Fibroblast of villous mesenchyme (primary cell): ENCODE measurements around the gene HTR6. TPM values are rescaled to one million over a fixed set of nuclear protein-coding genes. Genes with fewer than 3 reads are reported as not detected.

ENCODE experiments used
- DNase-seq: peaks from one replicate; pipeline ENCODE4 v3.0.0-alpha.2; 2010; ENCODE audit warnings: low read depth
- H3K4me3 ChIP-seq: 2 replicates; pipeline ENCODE4 v1.5.1; 2011; ENCODE audit warnings: low read depth, mild to moderate bottlenecking, low read length
- CTCF ChIP-seq: IDR thresholded peaks from 2 replicates; pipeline ENCODE4 v1.5.1; 2012; ENCODE audit warnings: low read depth, mild to moderate bottlenecking, low read length; ENCODE audit not compliant: insufficient read depth
- total RNA-seq: library from RNA; depleted of rRNA; stranded (reverse); fragments of >200 nt; gene quantifications from 2 replicates; pipeline ENCODE4 v1.2.3, GENCODE V29; 2012

HTR6 gene
- total RNA-seq, 1 donor: not detected

GRCh38 chr1:19644681-19645410 is 19.8 kb upstream of the HTR6 start:
- DNase-seq: peak; percentile 26
- H3K4me3 ChIP-seq: peak overlapping the region; percentile 86
- TF ChIP-seq CTCF: no peak

- DNase-seq: no peak
- peak overlapping the region; percentile 86 for H3K4me3 ChIP-seq
- TF ChIP-seq CTCF: no peak
Observed at GRCh38 chr1:19645411-19646251, 19.0 kb upstream of the HTR6 start.

- no peak for DNase-seq
- H3K4me3 ChIP-seq: peak overlapping the region; percentile 86
- TF ChIP-seq CTCF: no peak
Observed at GRCh38 chr1:19646377-19647319, 18.0 kb upstream of the HTR6 start.

GRCh38 chr1:19647643-19648042 is 17.0 kb upstream of the HTR6 start:
- DNase-seq: no peak
- TF ChIP-seq CTCF: no peak
- H3K4me3 ChIP-seq: no peak overlapping the region

- H3K4me3 ChIP-seq: no peak overlapping the region
- no peak for DNase-seq
Observed at GRCh38 chr1:19648239-19648638, 16.4 kb upstream of the HTR6 start.

More at GRCh38 chr1:19648239-19648638, 16.4 kb upstream of the HTR6 start:
- TF ChIP-seq CTCF: no peak
